K562 (cell line): Measurements from ENCODE around the gene AKAP6. TPM values are rescaled to one million over a fixed set of nuclear protein-coding genes. Genes with fewer than 3 reads are reported as not detected.

ENCODE experiments used
- FIP1L1 ChIP-seq: fragments of 200-400 bp; formaldehyde crosslinking; IDR thresholded peaks from 2 replicates; pipeline ENCODE4 v1.6.1; 2018; ENCODE audit warnings: mild to moderate bottlenecking, low read depth, low read length; ENCODE audit not compliant: poor library complexity, severe bottlenecking
- FOXA1 ChIP-seq: fragments of 450-650 bp; IDR thresholded peaks from 2 replicates; pipeline ENCODE4 v1.6.1; 2016; ENCODE audit warnings: mild to moderate bottlenecking, borderline replicate concordance
- GABPA ChIP-seq: fragments of 200-800 bp; sonication (Bioruptor generic); conservative IDR thresholded peaks from 2 replicates; pipeline ENCODE4 v1.6.1; 2016; ENCODE audit warnings: low read depth, missing genetic modification characterization, missing compliant biosample characterization
- JUND ChIP-seq, 2 experiments: IDR thresholded peaks; 2 replicates in 1 of 2; 3 replicates in 1 of 2; pipeline ENCODE4 v1.6.1; 2011; ENCODE audit warnings: borderline replicate concordance in 2 of 2, low read depth in 2 of 2, low read length in 2 of 2, improper control_type of control experiment in 1 of 2, missing biosample characterization in 1 of 2, missing genetic modification characterization in 1 of 2, missing genetic modification reagents in 1 of 2
- MAFF ChIP-seq: IDR thresholded peaks from 2 replicates; pipeline ENCODE4 v1.6.1; 2012; ENCODE audit warnings: low read length, improper control_type of control experiment
- NR2C2 ChIP-seq, 2 experiments: fragments of 200-800 bp in 1 of 2; sonication (Bioruptor generic) in 1 of 2; sonication (generic) in 1 of 2; formaldehyde crosslinking in 1 of 2; IDR thresholded peaks; 2 replicates each; pipeline versions ENCODE4 v1.6.1 to v1.8.0; 2016 to 2022; ENCODE audit warnings: mild to moderate bottlenecking in 1 of 2, missing compliant biosample characterization in 1 of 2, missing genetic modification characterization in 1 of 2, missing genetic modification reagents in 1 of 2
- RNF2 ChIP-seq: sonication (generic); IDR thresholded peaks from 2 replicates; pipeline ENCODE4 v1.6.1; 2016
- ZNF41 ChIP-seq: fragments of 250-450 bp; sonication (Bioruptor Pico); conservative IDR thresholded peaks from 2 replicates; pipeline ENCODE4 v1.4.0; 2020; ENCODE audit warnings: mild to moderate bottlenecking
- polyA plus RNA-seq, 8 experiments: library from polyadenylated mRNA; depleted of rRNA in 4 of 8; stranded (reverse) in 5 of 8; unstranded in 3 of 8; fragments of >200 nt; fragmentation: Nextera tagmentation in 2 of 8; fragmentation: Illumina TruSeq in 1 of 8; extraction: Ambion mirVana in 2 of 8; extraction: Trizol in 1 of 8; gene quantifications; 2 replicates each; pipeline versions ENCODE4 v1.2.1 to v1.2.3, GENCODE V29; 2011 to 2014; ENCODE audit warnings: inconsistent platforms in 1 of 8, missing spikeins in 1 of 8
- total RNA-seq, 7 experiments: library from RNA; depleted of rRNA in 6 of 7; stranded (reverse); fragments of >200 nt in 6 of 7; fragmentation: Illumina TruSeq in 2 of 7; extraction: Trizol in 2 of 7; gene quantifications; 2 replicates each; pipeline versions ENCODE4 v1.2.1 to v1.2.3, GENCODE V29; 2011 to 2021; ENCODE audit warnings: low replicate concordance in 1 of 7
- TF ChIP-seq, protein P1 (sequence below), 2 experiments: fragments of 250-450 bp in 1 of 2; fragments of 450-650 bp in 1 of 2; sonication (Bioruptor Pico) in 1 of 2; IDR thresholded peaks; 2 replicates each; pipeline versions ENCODE4 v1.6.1 to v1.8.0; 2016 to 2021; ENCODE audit warnings: mild to moderate bottlenecking in 2 of 2, moderate library complexity in 2 of 2, missing compliant biosample characterization in 1 of 2, missing genetic modification characterization in 1 of 2
- TF ChIP-seq, protein P2 (sequence below): fragments of 450-650 bp; formaldehyde crosslinking; IDR thresholded peaks from 2 replicates; pipeline ENCODE4 v1.4.0; 2020; ENCODE audit warnings: mild to moderate bottlenecking, moderate library complexity
- TF ChIP-seq, protein P3 (sequence below): fragments of 250-450 bp; sonication (Bioruptor Pico); IDR thresholded peaks from 2 replicates; pipeline ENCODE4 v1.8.0; 2022; ENCODE audit warnings: inconsistent platforms, mild to moderate bottlenecking, moderate library complexity, borderline replicate concordance
- TF ChIP-seq, protein P4 (sequence below): fragments of 250-450 bp; sonication (Bioruptor Pico); IDR thresholded peaks from 2 replicates; pipeline ENCODE4 v1.6.1; 2021; ENCODE audit warnings: mild to moderate bottlenecking

Gene AKAP6
- total and polyA plus RNA-seq, 9 of the 15 experiments (the other 6 are each of a cell fraction or from before 2014, with no cell fraction given): 0.03 to 1.7 (median 0.48) TPM

DNA sequence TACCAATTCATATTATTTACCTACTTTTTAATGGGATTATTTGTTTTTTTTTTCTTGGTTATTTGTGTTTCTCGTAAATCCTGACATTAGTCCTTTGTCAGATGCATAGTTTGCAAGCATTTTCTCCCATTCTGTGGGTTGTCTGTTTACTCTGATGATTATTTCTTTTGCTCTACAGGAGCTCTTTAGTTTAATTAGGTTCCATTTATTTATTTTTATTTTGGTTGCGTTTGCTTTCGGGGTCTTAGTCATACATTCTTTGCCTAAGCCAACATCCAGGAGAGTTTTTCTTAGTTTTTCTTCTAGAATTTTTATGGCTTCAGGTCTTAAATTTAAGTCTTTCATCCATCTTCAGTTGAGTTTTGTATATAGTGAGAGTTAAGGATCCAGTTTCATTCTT is 289.9 kb downstream of the AKAP6 start (continued):
- TF ChIP-seq, protein P1, sequence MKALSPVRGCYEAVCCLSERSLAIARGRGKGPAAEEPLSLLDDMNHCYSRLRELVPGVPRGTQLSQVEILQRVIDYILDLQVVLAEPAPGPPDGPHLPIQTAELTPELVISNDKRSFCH (CRISPR knock-in tag; IDR thresholded peaks at IDR 0.05): no peak
- TF ChIP-seq, protein P1 (tag; IDR thresholded peaks at IDR 0.05): no peak
- TF ChIP-seq FIP1L1 (no peak), NR2C2 (CRISPR knock-in tag; IDR thresholded peaks at IDR 0.05) (no peak), NR2C2 (tag; IDR thresholded peaks at IDR 0.05) (no peak), JUND (IDR thresholded peaks at IDR 0.05; ENCODE audit: borderline replicate concordance, low read depth, low read length) (no peak), JUND (tag; IDR thresholded peaks at IDR 0.05; ENCODE audit: borderline replicate concordance, low read depth, low read length) (no peak), RNF2 (no peak), FOXA1 (no peak), ZNF41 (CRISPR knock-in tag) (no peak), GABPA (tag) (no peak), MAFF (no peak)
- TF ChIP-seq, protein P2, sequence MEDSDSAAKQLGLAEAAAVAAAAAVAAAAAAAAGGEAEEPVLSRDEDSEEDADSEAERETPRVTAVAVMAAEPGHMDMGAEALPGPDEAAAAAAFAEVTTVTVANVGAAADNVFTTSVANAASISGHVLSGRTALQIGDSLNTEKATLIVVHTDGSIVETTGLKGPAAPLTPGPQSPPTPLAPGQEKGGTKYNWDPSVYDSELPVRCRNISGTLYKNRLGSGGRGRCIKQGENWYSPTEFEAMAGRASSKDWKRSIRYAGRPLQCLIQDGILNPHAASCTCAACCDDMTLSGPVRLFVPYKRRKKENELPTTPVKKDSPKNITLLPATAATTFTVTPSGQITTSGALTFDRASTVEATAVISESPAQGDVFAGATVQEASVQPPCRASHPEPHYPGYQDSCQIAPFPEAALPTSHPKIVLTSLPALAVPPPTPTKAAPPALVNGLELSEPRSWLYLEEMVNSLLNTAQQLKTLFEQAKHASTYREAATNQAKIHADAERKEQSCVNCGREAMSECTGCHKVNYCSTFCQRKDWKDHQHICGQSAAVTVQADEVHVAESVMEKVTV (CRISPR knock-in tag): no peak
- TF ChIP-seq, protein P3, sequence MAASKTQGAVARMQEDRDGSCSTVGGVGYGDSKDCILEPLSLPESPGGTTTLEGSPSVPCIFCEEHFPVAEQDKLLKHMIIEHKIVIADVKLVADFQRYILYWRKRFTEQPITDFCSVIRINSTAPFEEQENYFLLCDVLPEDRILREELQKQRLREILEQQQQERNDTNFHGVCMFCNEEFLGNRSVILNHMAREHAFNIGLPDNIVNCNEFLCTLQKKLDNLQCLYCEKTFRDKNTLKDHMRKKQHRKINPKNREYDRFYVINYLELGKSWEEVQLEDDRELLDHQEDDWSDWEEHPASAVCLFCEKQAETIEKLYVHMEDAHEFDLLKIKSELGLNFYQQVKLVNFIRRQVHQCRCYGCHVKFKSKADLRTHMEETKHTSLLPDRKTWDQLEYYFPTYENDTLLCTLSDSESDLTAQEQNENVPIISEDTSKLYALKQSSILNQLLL: no peak
- TF ChIP-seq, protein P4, sequence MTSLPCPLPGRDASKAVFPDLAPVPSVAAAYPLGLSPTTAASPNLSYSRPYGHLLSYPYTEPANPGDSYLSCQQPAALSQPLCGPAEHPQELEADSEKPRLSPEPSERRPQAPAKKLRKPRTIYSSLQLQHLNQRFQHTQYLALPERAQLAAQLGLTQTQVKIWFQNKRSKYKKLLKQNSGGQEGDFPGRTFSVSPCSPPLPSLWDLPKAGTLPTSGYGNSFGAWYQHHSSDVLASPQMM (CRISPR knock-in tag): no peak
